Lower leg skin (tissue), 3 donors: Measurements from ENCODE around the gene FOSB.

Experiments
- CTCF ChIP-seq, 3 donors: fragments of 450-650 bp; IDR thresholded peaks; one replicate each; pipeline ENCODE4 v1.5.1; 2016; ENCODE audit warnings: antibody characterized with exemption in 3 of 3, mild to moderate bottlenecking in 3 of 3, moderate library complexity in 2 of 3
- POLR2A ChIP-seq, 2 donors: fragments of 450-650 bp; IDR thresholded peaks; one replicate each; pipeline ENCODE4 v1.6.1; 2016 to 2017; ENCODE audit warnings: antibody characterized with exemption in 2 of 2, mild to moderate bottlenecking in 1 of 2, moderate library complexity in 1 of 2

GRCh38 chr19:45463241-45463640, 4.6 kb upstream of the FOSB start:
- TF ChIP-seq CTCF (IDR thresholded peaks at IDR 0.05) (no peak), POLR2A (IDR thresholded peaks at IDR 0.05) (no peak)
